GOT3 (cell line): ENCODE data around the gene ACTN1.
"Not testable (repeated sequence)": the region's sequence is repeated elsewhere in the genome, so short reads cannot be mapped to it uniquely, and the experiment has no call there.

ENCODE experiments used
- DNase-seq: peaks from one replicate; lab custom pipeline; 2025; ENCODE audit warnings: mixed read lengths; lab: John Stamatoyannopoulos, UW

Gene ACTN1

GRCh38 chr14:68986926-68987652 is 8.0 kb upstream of the ACTN1 start:
- DNase-seq: no peak

GRCh38 chr14:68986225-68986624 is 7.1 kb upstream of the ACTN1 start:
- DNase-seq: no peak

GRCh38 chr14:68984686-68985085 is 5.6 kb upstream of the ACTN1 start:
- no peak for DNase-seq

GRCh38 chr14:68983191-68983590 is 4.1 kb upstream of the ACTN1 start:
- DNase-seq: no peak

GRCh38 chr14:68982581-68982980 is 3.5 kb upstream of the ACTN1 start:
- DNase-seq: no peak

- DNase-seq: no peak
Measured at GRCh38 chr14:68981539-68981976, 2.5 kb upstream of the ACTN1 start.

- DNase-seq: no peak
Measured at GRCh38 chr14:68981139-68981538, 2.0 kb upstream of the ACTN1 start.

GRCh38 chr14:68979722-68980451 is 785 bp upstream of the ACTN1 start:
- DNase-seq: no peak

GRCh38 chr14:68978172-68978911 is 760 bp downstream of the ACTN1 start:
- no peak for DNase-seq

- DNase-seq: peak; percentile 38
Measured at GRCh38 chr14:68977718-68978171, 1.4 kb downstream of the ACTN1 start.

- DNase-seq: no peak
Measured at GRCh38 chr14:68977180-68977717, 1.9 kb downstream of the ACTN1 start.

- no peak for DNase-seq
Measured at GRCh38 chr14:68976160-68977067, 2.7 kb downstream of the ACTN1 start.

- no peak for DNase-seq
Measured at GRCh38 chr14:68975667-68976066, 3.4 kb downstream of the ACTN1 start.

- DNase-seq: no peak
Measured at GRCh38 chr14:68974759-68975347, 4.2 kb downstream of the ACTN1 start.

- DNase-seq: no peak
Measured at GRCh38 chr14:68973639-68974038, 5.5 kb downstream of the ACTN1 start.

- not testable (repeated sequence) for DNase-seq
Measured at GRCh38 chr14:68973219-68973565, 5.9 kb downstream of the ACTN1 start.

GRCh38 chr14:68972507-68973218 is 6.4 kb downstream of the ACTN1 start:
- DNase-seq: no peak

GRCh38 chr14:68971411-68972035 is 7.6 kb downstream of the ACTN1 start:
- DNase-seq: no peak

- DNase-seq: no peak
Measured at GRCh38 chr14:68970736-68971135, 8.4 kb downstream of the ACTN1 start.
